GM23338 (cell line): Measurements from ENCODE around the gene BAIAP2. TPM values are rescaled to one million over a fixed set of nuclear protein-coding genes. Genes with fewer than 3 reads are reported as not detected.

ENCODE experiments used
- ATAC-seq: fragments of 200-7000 bp; cut with Tn5 transposase; 3 replicates; pipeline ENCODE4 v1.9.1; 2020
- DNase-seq: peaks from one replicate; pipeline ENCODE4 v3.0.0-alpha.2; 2015; ENCODE audit warnings: low spot score
- H2AFZ ChIP-seq: fragments of 200-600 bp; sonication (generic); 2 replicates; pipeline ENCODE4 v1.8.0; 2016; ENCODE audit warnings: antibody characterized with exemption, mild to moderate bottlenecking, moderate library complexity
- H3F3A ChIP-seq: fragments of 200-600 bp; sonication (generic); replicated peaks from 2 replicates; pipeline ENCODE4 v1.8.0; 2017; ENCODE audit warnings: antibody characterized with exemption, mixed run types, low read depth
- H3K27ac ChIP-seq: fragments of 200-600 bp; sonication (generic); 2 replicates; pipeline ENCODE4 v1.6.1; 2016; ENCODE audit warnings: low read depth
- H3K27me3 ChIP-seq: fragments of 200-600 bp; sonication (generic); 2 replicates; pipeline ENCODE4 v1.8.0; 2016; ENCODE audit warnings: mild to moderate bottlenecking, mixed run types, moderate library complexity; ENCODE audit not compliant: insufficient read depth
- H3K36me3 ChIP-seq: fragments of 200-600 bp; sonication (generic); 2 replicates; pipeline ENCODE4 v1.8.0; 2016; ENCODE audit warnings: mild to moderate bottlenecking; ENCODE audit not compliant: insufficient read depth
- H3K4me1 ChIP-seq: fragments of 200-600 bp; sonication (generic); 2 replicates; pipeline ENCODE4 v1.8.0; 2016; ENCODE audit warnings: mild to moderate bottlenecking, moderate library complexity; ENCODE audit not compliant: insufficient read depth
- H3K4me2 ChIP-seq: fragments of 200-600 bp; sonication (generic); 2 replicates; pipeline ENCODE4 v1.7.1; 2017; ENCODE audit warnings: mixed run types
- H3K4me3 ChIP-seq: fragments of 200-600 bp; sonication (generic); 2 replicates; pipeline ENCODE4 v1.6.1; 2016; ENCODE audit warnings: mixed run types
- H3K79me2 ChIP-seq: fragments of 200-600 bp; sonication (generic); replicated peaks from 2 replicates; pipeline ENCODE4 v1.8.0; 2017; ENCODE audit warnings: mild to moderate bottlenecking; ENCODE audit not compliant: insufficient read depth
- H3K9me2 ChIP-seq: fragments of 200-600 bp; sonication (generic); 2 replicates; pipeline ENCODE4 v1.8.0; 2017; ENCODE audit not compliant: insufficient read depth
- H4K20me1 ChIP-seq: fragments of 200-600 bp; sonication (generic); replicated peaks from 2 replicates; pipeline ENCODE4 v1.8.0; 2017; ENCODE audit warnings: mild to moderate bottlenecking; ENCODE audit not compliant: insufficient read depth
- H3K27ac Mint-ChIP-seq: 2 replicates; pipeline ENCODE4 v1.8.0; 2020; ENCODE audit warnings: inconsistent platforms, mild to moderate bottlenecking, moderate library complexity, mixed read lengths
- H3K27me3 Mint-ChIP-seq: 3 replicates; pipeline ENCODE4 v1.8.0; 2022; ENCODE audit warnings: low read depth, mild to moderate bottlenecking, moderate library complexity, mixed read lengths, inconsistent platforms; ENCODE audit not compliant: insufficient read depth, poor library complexity
- H3K36me3 Mint-ChIP-seq: 3 replicates; pipeline ENCODE4 v1.8.0; 2021; ENCODE audit warnings: low read depth, mild to moderate bottlenecking, inconsistent platforms, moderate library complexity, mixed read lengths
- H3K4me1 Mint-ChIP-seq: 3 replicates; pipeline ENCODE4 v1.8.0; 2020; ENCODE audit warnings: mild to moderate bottlenecking, inconsistent platforms, mixed read lengths
- H3K4me3 Mint-ChIP-seq: 3 replicates; pipeline ENCODE4 v1.8.0; 2021; ENCODE audit warnings: moderate library complexity, mild to moderate bottlenecking, inconsistent platforms, mixed read lengths
- H3K9me3 Mint-ChIP-seq: 3 replicates; pipeline ENCODE4 v1.8.0; 2020; ENCODE audit warnings: moderate library complexity, mild to moderate bottlenecking, inconsistent platforms, mixed read lengths
- CREB1 ChIP-seq: fragments of 250-450 bp; sonication (Bioruptor Pico); IDR thresholded peaks from 2 replicates; pipeline ENCODE4 v1.5.0; 2020; ENCODE audit warnings: low read depth, mild to moderate bottlenecking, moderate library complexity
- CTCF ChIP-seq, 2 experiments: fragments of 200-600 bp in 1 of 2; sonication (generic) in 1 of 2; conservative IDR thresholded peaks; 2 replicates each; pipeline versions ENCODE4 v1.5.1 to v1.6.1; 2016 to 2017; ENCODE audit warnings: antibody characterized with exemption in 2 of 2, low read depth in 2 of 2, mild to moderate bottlenecking in 2 of 2, moderate library complexity in 1 of 2
- ETS1 ChIP-seq: IDR thresholded peaks from 2 replicates; pipeline ENCODE4 v1.6.1; 2016; ENCODE audit warnings: antibody characterized with exemption
- EZH2 ChIP-seq: fragments of 200-600 bp; sonication (generic); IDR thresholded peaks from one replicate; pipeline ENCODE4 v1.8.0; 2017; ENCODE audit warnings: antibody characterized with exemption, mild to moderate bottlenecking, low read depth; ENCODE audit not compliant: unreplicated experiment
- EZH2phosphoT487 ChIP-seq: fragments of 200-600 bp; sonication (generic); IDR thresholded peaks from one replicate; pipeline ENCODE4 v1.8.1; 2018; ENCODE audit warnings: antibody characterized with exemption; ENCODE audit not compliant: unreplicated experiment
- JUNB ChIP-seq: IDR thresholded peaks from one replicate; pipeline ENCODE4 v1.6.1; 2016; ENCODE audit warnings: antibody characterized with exemption; ENCODE audit not compliant: unreplicated experiment
- NANOG ChIP-seq: IDR thresholded peaks from 2 replicates; pipeline ENCODE4 v1.6.1; 2016; ENCODE audit warnings: antibody characterized with exemption, borderline replicate concordance
- POLR2AphosphoS5 ChIP-seq: IDR thresholded peaks from 2 replicates; pipeline ENCODE4 v1.6.1; 2016; ENCODE audit warnings: antibody characterized with exemption, low read depth
- REST ChIP-seq: IDR thresholded peaks from one replicate; pipeline ENCODE4 v1.6.1; 2018; ENCODE audit warnings: antibody characterized with exemption; ENCODE audit not compliant: unreplicated experiment
- STAT1 ChIP-seq: IDR thresholded peaks from one replicate; pipeline ENCODE4 v1.6.1; 2016; ENCODE audit warnings: antibody characterized with exemption; ENCODE audit not compliant: unreplicated experiment
- ZNF114 ChIP-seq: fragments of 250-450 bp; sonication (Bioruptor Pico); IDR thresholded peaks from 2 replicates; pipeline ENCODE4 v1.5.0; 2020; ENCODE audit warnings: mild to moderate bottlenecking, moderate library complexity
- ZNF331 ChIP-seq: fragments of 250-450 bp; sonication (Bioruptor Pico); IDR thresholded peaks from 2 replicates; pipeline ENCODE4 v1.5.0; 2020; ENCODE audit warnings: low read depth, mild to moderate bottlenecking, moderate library complexity
- ZNF462 ChIP-seq: fragments of 250-450 bp; sonication (Bioruptor Pico); IDR thresholded peaks from 2 replicates; pipeline ENCODE4 v1.5.0; 2020; ENCODE audit warnings: mild to moderate bottlenecking, moderate library complexity
- polyA plus RNA-seq: library from polyadenylated mRNA; unstranded; fragments of >200 nt; fragmentation: Nextera tagmentation; extraction: Ambion mirVana; gene quantifications from 2 replicates; pipeline ENCODE4 v1.2.1, GENCODE V29; 2016
- total RNA-seq: library from RNA; depleted of rRNA; stranded (reverse); fragments of >200 nt; shearing (Covaris generic); gene quantifications from 2 replicates; pipeline ENCODE4 v1.2.3, GENCODE V29; 2014

Gene BAIAP2
- total and polyA plus RNA-seq, 2 experiments from 2014 or later: 21.7 to 22.7 TPM

- Mint-ChIP-seq H3K4me3 (no peak overlapping the region), H3K27ac (no peak overlapping the region), H3K4me1 (peaks cover 10% of the 10 kb centered on the region), H3K9me3 (peaks cover 6% of the 10 kb centered on the region; the same call in 1 of the 3 replicates), H3K27me3 (peaks cover 38% of the 10 kb centered on the region), H3K36me3 (no peaks in the 10 kb centered on the region)
- Histone ChIP-seq H3F3A (peaks cover 19% of the 10 kb centered on the region), H3K27me3 (no peaks in the 10 kb centered on the region), H2AFZ (no peak overlapping the region), H3K4me1 (peaks cover 3% of the 10 kb centered on the region; the same call in 1 of the 2 replicates), H3K27ac (no peak overlapping the region), H3K4me2 (no peak overlapping the region), H3K36me3 (no peaks in the 10 kb centered on the region), H3K79me2 (no peaks in the 10 kb centered on the region), H3K4me3 (no peak overlapping the region), H3K9me2 (0 out of 2 replicates have a peak, but pooled peaks cover 4% of the 10 kb centered on the region), H4K20me1 (no peaks in the 10 kb centered on the region)
- no peak for ATAC-seq
- no peak for DNase-seq
- TF ChIP-seq CREB1 (CRISPR knock-in tag) (no peak), REST (no peak), ETS1 (no peak), ZNF114 (CRISPR knock-in tag) (no peak), STAT1 (no peak), CTCF (conservative IDR thresholded peaks at IDR 0.05; ENCODE audit: low read depth in 2 of 2) (no peak), ZNF331 (CRISPR knock-in tag) (no peak), EZH2phosphoT487 (no peak), ZNF462 (no peak), NANOG (no peak), EZH2 (no peak), POLR2AphosphoS5 (no peak), JUNB (no peak)
Observed at GRCh38 chr17:81022344-81022676, 12.6 kb upstream of the BAIAP2 start.
